Fibroblast of skin of scalp (primary cell): ENCODE measurements around the gene CCR5AS.
"Not testable (repeated sequence)": the region's sequence is repeated elsewhere in the genome, so short reads cannot be mapped to it uniquely, and the experiment has no call there.

Experiments used
- DNase-seq: peaks from one replicate; pipeline ENCODE4 v3.0.0-alpha.2; 2013

Gene CCR5AS

GRCh38 chr3:46406788-46407611, at the start of gene CCR5AS, which contains the start of gene CCRL2:
Gene CCR5AS, minus strand, starts transcription at chr3:46407066.
Gene CCRL2, plus strand, starts transcription at chr3:46407259. Its CDS starts 821 bp downstream, at chr3:46408080.
- peak; percentile 58 for DNase-seq

GRCh38 chr3:46456118-46456517, 49.3 kb upstream of the CCR5AS start:
- DNase-seq = no peak

GRCh38 chr3:46455231-46456115, 48.6 kb upstream of the CCR5AS start:
- DNase-seq = no peak

GRCh38 chr3:46454606-46455005, 47.7 kb upstream of the CCR5AS start:
- DNase-seq = no peak

GRCh38 chr3:46454209-46454595, 47.3 kb upstream of the CCR5AS start:
- no peak for DNase-seq

DNA sequence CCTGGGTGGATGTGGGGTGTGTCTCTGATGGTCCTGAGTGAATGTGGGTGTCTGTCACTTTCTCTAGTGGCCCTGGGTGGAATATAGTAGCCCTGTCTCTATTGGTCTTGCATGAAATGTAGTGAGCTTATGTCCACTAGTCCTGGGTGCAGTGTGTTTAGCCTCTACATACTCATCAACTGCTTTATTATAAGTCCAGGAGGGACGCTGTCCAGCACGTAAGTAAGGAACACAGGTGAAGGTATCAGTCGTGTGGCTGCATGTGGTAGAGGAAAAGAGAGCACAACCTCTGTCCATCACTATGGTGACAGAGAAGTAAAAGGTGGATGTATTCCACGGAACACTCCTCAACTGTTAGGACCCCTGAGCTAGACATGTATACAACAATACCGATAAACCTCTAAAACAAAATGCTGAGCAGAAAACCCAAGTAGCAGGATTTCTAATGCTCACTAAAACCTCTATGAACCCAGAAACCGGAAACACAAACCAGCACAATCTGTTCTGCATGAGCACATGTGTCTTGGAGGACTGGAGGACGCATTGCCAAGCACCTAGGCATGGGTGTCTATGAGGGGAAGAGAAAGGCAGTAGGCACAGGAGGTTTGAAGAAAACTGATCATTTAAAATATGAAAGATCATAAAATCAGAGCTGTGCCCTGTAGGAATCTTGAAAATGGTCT, 46.8 kb upstream of the CCR5AS start:
- DNase-seq = no peak

- peak; percentile 14 for DNase-seq
These were observed 43.1 kb upstream of the CCR5AS start for GRCh38 chr3:46449755-46450552.

DNA sequence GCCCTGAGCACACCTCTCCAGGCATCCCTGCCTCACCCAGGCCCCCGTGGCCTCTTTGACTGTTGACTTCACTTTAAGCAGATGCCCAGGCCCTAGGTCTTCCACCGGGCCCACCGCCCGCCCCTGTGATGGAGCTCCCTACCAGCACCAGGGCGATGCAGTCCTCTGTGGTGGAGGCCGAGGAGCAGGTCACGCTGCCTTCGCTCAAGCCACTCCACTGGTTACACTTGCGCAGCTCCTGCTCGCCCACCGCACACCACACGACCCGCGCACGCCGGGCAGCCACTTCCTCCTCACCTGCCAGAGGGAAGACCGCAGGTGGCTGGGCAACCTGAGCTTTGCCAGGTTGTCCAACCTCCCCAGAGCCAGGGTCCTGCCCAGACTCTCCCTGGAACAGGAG, 41.9 kb upstream of the CCR5AS start:
- DNase-seq = no peak

- DNase-seq = no peak
These were observed 40.5 kb upstream of the CCR5AS start for GRCh38 chr3:46447228-46447985.

DNA sequence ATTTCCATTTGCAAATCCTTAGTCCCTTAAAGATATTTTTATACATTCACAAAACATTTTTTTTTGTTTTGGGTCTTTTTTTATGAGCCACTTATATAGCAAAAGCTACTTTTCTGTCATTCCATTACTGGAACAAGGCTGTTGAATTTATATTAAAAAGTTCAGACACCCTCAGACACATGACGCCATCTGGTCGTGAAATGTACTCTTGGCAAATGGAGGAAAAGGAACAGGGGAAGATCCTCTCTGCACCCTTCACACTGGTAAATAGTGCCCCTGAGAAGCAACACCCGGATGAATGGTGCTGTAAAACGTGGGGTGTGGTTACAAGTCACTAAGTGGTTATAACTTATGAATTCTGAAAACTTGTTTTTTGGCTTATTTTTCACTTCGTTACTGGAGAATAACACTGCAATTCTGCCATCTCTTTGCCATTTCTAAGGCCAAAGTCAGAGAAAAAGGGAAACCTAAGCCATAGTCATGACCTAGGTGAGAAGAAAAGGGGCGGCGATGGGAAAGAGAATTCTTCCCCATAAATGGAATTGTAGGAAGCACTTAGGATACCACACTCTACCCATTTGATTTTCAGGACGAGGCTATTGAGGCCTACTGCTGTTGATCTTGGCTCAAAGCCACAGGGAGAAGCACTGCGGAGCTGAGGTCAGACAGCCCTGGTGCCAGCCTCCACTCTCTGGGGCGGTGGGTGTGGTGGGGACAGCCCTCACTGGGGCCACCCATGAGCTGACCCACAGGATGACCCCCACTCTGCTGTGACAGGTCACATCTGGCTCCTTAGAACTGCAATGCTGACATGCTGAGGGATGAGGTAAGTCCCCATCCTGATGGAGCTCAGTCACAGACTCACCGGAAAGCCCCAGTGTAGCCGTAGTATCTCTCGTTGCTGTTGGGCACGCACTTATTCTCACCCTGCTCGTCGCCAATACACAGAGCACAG, 36.0 kb upstream of the CCR5AS start:
- peak; percentile 47 for DNase-seq

DNA sequence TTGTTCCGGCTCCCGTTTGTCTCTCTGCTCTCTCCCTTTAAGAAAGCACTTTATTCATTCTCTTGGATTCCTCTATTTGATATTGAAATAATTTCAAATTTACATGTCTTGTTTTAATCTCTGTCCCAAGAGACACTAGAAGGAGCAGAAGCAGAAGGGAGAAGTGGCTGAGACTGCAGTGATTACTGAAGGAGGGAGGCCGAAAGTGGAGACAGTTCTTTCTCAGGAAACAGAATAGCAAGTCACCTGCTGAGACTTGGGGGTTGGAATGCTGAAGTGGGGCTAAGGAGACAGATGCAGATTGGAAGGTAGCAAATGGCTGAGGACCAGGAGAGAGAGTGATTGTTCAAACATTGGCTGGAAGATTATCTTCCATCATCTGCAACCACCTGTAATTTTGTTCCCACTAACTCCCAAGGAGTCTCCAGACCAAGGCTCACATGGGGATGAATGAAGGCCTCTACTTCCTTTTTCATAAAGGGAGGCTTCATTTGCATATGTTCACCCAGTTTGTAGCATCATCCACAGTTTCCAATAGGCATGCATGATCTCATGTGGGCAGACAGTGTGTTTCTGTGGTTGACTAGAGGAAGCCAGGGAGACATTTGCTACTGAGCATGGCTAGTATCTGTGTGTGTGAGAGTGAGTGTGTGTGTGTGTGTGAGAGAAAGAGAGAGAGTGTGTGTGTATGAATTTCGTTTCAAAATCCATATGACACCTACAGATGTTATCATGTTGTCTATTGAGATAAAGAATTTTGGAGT, 33.8 kb upstream of the CCR5AS start:
- no peak for DNase-seq

GRCh38 chr3:46438831-46439230, 32.0 kb upstream of the CCR5AS start:
- no peak for DNase-seq

DNA sequence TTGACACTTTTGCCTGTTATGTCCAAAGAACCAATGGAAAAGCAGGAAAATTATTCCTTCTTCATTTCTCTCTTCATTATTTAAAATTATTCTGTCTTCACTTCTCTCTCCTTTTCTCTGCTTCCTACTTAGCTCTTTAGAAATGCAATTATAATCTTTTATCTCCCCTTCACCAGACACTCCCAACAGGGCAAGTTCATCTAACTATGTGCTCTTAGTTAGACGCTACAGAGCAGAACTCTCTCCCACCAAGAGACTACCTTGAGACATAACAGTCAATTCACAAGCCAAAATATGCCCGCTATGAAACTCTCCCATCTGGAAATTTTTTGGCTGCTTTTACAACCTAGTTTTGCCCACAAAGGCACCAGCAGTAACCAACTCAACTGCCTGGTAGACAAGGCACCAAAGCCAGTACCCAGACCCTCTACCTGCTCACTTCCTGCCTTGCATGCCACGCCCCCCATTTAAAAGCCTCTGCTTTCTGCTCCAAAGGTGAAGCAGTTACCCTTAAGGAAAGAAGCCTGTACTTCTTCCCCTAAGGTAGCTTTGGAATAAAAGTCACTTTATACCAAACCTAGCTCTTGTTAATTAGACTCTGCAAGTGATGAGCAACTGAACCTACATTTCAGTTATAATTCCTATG, 28.3 kb upstream of the CCR5AS start:
- DNase-seq = no peak

DNA sequence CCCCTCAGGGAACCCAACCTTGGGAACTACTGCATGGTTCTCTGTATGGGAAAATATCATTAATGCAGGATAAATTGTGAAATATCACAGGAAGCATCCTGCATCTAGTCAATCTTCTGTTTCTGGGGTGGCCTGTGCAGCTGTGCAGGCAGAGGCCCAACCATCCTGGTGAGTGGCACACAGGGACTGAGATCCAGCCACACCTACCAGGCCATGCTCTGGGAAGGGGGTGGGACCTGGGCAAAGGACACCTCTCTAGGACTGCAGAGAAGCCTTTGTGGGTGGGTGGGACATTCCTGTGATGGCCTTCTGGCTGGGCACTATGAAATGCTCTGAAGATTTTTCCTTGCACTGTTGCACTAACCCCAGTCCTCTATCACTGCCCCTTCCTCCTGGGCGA, 27.0 kb upstream of the CCR5AS start:
- DNase-seq = no peak

DNA sequence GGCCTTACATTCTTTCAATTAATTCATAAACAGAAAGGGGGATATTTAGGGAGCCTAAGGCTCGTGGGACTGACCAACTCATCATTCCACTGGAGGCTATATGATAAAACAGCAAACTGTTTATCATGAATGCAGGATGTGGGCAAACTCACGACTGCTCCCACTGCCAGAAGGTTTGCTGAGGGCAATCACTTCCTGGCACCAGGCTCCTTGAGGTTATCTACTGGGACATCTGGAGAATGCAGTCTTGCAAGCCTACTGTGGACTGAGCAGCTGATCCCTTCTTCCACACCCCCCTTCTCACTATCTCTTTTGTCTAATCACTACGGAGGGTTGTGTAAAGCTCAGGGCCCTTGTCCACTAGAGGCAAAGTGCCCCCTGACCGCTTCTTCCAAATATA, 26.3 kb upstream of the CCR5AS start:
- DNase-seq = not testable (repeated sequence)

- DNase-seq = not testable (repeated sequence)
These were observed 25.0 kb upstream of the CCR5AS start for GRCh38 chr3:46431905-46432304.

DNA sequence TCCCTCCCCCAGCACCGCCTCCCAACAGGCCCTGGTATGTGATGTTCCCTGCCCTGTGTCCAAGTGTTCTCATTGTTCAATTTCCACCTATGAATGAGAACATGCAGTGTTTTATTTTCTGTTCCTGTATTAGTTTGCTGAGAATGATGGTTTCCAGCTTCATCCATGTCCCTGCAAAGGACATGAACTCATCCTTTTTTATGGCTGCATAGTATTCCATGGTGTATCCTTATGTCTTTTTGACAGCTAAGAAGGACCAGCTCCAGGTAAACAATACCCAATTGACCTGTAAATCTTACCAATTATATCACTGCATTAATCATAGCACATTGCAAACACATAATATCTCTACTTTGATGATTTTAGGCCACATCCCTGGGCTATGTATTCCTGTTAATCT, 24.0 kb upstream of the CCR5AS start:
- not testable (repeated sequence) for DNase-seq

- DNase-seq = no peak
These were observed 22.8 kb upstream of the CCR5AS start for GRCh38 chr3:46429671-46430070.

GRCh38 chr3:46429250-46429649, 22.4 kb upstream of the CCR5AS start:
- DNase-seq = no peak
